Liver (tissue), 9 donors: ENCODE results near the gene CHD8. TPM values are rescaled to one million over a fixed set of nuclear protein-coding genes. Genes with fewer than 3 reads are reported as not detected.

Experiments
- DNase-seq: peaks from one replicate; pipeline ENCODE4 v3.0.0-alpha.2; 2017; ENCODE audit warnings: low spot score
- H3K27ac ChIP-seq, 2 donors: one replicate each; pipeline ENCODE4 v1.7.0; 2013; ENCODE audit warnings: inconsistent platforms in 2 of 2, low read length in 2 of 2, control low read depth in 1 of 2, low read depth in 1 of 2, mild to moderate bottlenecking in 1 of 2
- H3K27me3 ChIP-seq, 4 donors: one replicate each; pipeline versions ENCODE4 v1.6.1 to v1.7.0; 2013; ENCODE audit warnings: low read length in 3 of 4, inconsistent platforms in 1 of 4, mild to moderate bottlenecking in 1 of 4, moderate library complexity in 1 of 4; ENCODE audit not compliant: control insufficient read depth in 4 of 4, insufficient read depth in 4 of 4
- H3K36me3 ChIP-seq, 4 donors: one replicate each; pipeline versions ENCODE4 v1.6.1 to v1.7.0; 2013; ENCODE audit warnings: low read length in 3 of 4, mild to moderate bottlenecking in 3 of 4, low read depth in 1 of 4, moderate library complexity in 1 of 4; ENCODE audit not compliant: control insufficient read depth in 4 of 4, insufficient read depth in 3 of 4
- H3K4me1 ChIP-seq, 4 donors: one replicate each; pipeline versions ENCODE4 v1.6.1 to v1.7.0; 2013; ENCODE audit warnings: low read length in 3 of 4, mild to moderate bottlenecking in 3 of 4, moderate library complexity in 1 of 4; ENCODE audit not compliant: control insufficient read depth in 4 of 4, insufficient read depth in 4 of 4
- H3K4me3 ChIP-seq, 3 donors: one replicate each; pipeline versions ENCODE4 v1.6.1 to v1.7.0; 2013; ENCODE audit warnings: low read length in 3 of 3, control low read depth in 1 of 3, low read depth in 1 of 3, mild to moderate bottlenecking in 1 of 3
- H3K9ac ChIP-seq, 2 donors: one replicate each; pipeline ENCODE4 v1.7.0; 2013; ENCODE audit warnings: low read length in 2 of 2, mild to moderate bottlenecking in 2 of 2, moderate library complexity in 2 of 2, control low read depth in 1 of 2, low read depth in 1 of 2
- H3K9me3 ChIP-seq, 4 donors: one replicate each; pipeline versions ENCODE4 v1.6.1 to v1.7.0; 2013; ENCODE audit warnings: low read length in 3 of 4; ENCODE audit not compliant: control insufficient read depth in 4 of 4
- EGR1 ChIP-seq, 2 donors: IDR thresholded peaks; 2 replicates each; pipeline ENCODE4 v1.6.1; 2016 to 2018; ENCODE audit warnings: antibody characterized with exemption in 2 of 2, low read depth in 2 of 2
- FOXA1 ChIP-seq: IDR thresholded peaks from 2 replicates; pipeline ENCODE4 v1.6.1; 2016; ENCODE audit warnings: antibody characterized with exemption
- FOXA2 ChIP-seq: IDR thresholded peaks from 2 replicates; pipeline ENCODE4 v1.6.1; 2016; ENCODE audit warnings: antibody characterized with exemption
- HNF4A ChIP-seq, 2 donors: conservative IDR thresholded peaks; 2 replicates each; pipeline ENCODE4 v1.6.1; 2016; ENCODE audit warnings: antibody characterized with exemption in 2 of 2, mild to moderate bottlenecking in 2 of 2
- HNF4G ChIP-seq: IDR thresholded peaks from 2 replicates; pipeline ENCODE4 v1.6.1; 2016; ENCODE audit warnings: antibody characterized with exemption
- MAX ChIP-seq: IDR thresholded peaks from 2 replicates; pipeline ENCODE4 v1.6.1; 2016; ENCODE audit warnings: antibody characterized with exemption
- RAD21 ChIP-seq, 2 donors: IDR thresholded peaks; 2 replicates each; pipeline ENCODE4 v1.6.1; 2016; ENCODE audit warnings: antibody characterized with exemption in 2 of 2, mild to moderate bottlenecking in 2 of 2
- SP1 ChIP-seq: IDR thresholded peaks from 2 replicates; pipeline ENCODE4 v1.6.1; 2018; ENCODE audit warnings: antibody characterized with exemption, mild to moderate bottlenecking
- TAF1 ChIP-seq: conservative IDR thresholded peaks from 2 replicates; pipeline ENCODE4 v1.6.1; 2016; ENCODE audit warnings: antibody characterized with exemption, mild to moderate bottlenecking
- WGBS: extraction: QIAGEN DNeasy Blood & Tissue Kit; methylation state at CpG from one replicate; pipeline ENCODE4 v1.1.7; 2013; 5-methylcytosine and 5-hydroxymethylcytosine counted together
- polyA plus RNA-seq, 2 donors: library from polyadenylated mRNA; stranded (reverse) in 1 of 2; unstranded in 1 of 2; fragments of 200-250 nt in 1 of 2; fragments of >200 nt in 1 of 2; fragmentation: Nextera tagmentation in 1 of 2; extraction: Ambion mirVana in 1 of 2; gene quantifications; one replicate each; pipeline versions ENCODE4 v1.2.1 to v1.2.3, GENCODE V29; 2013 to 2015
- total RNA-seq, 2 donors: library from RNA; depleted of rRNA; stranded (reverse); fragments of >200 nt; gene quantifications; one replicate each; pipeline ENCODE4 v1.2.3, GENCODE V29; 2014
- TF ChIP-seq, protein P1 (sequence below): IDR thresholded peaks from 2 replicates; pipeline ENCODE4 v1.6.1; 2016; ENCODE audit warnings: antibody characterized with exemption, mild to moderate bottlenecking
- TF ChIP-seq, protein P2 (sequence below): fragments of 150-350 bp; IDR thresholded peaks from 2 replicates; pipeline ENCODE4 v1.5.1; 2017; ENCODE audit warnings: improper control_type of control experiment, low read depth, low read length; ENCODE audit not compliant: missing input control
- TF ChIP-seq, protein P3 (sequence below): IDR thresholded peaks from 2 replicates; pipeline ENCODE4 v1.6.1; 2016; ENCODE audit warnings: antibody characterized with exemption
- donor health status: healthy.
- donor health status: healthy.
- donor health status: healthy.
- donor health status: healthy.
- donor health status: healthy.

CHD8 gene
- total and polyA plus RNA-seq, 4 donors = 9.6 to 29.5 (median 19.2) TPM

DNA sequence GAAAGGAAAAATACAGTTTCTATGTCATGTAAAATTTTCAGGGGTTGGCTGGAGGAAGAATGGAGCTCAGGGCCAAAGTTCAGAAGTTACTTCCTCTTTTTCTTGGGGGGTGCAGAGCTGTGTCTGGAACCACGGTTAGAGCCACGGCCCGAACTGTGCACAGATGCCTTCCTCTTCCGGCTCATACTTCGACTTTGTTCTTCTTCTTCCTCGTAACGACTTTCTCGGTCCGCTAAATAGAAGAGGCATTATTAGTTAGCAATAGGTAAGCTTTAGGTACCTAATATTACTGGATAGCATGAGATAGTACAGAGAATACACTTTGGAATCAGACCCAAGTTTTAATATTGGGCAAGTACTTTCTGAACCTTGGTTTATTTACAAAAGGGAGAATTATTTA lies 103.3 kb downstream of the CHD8 start:
- Histone ChIP-seq H3K27me3 (no peaks in the 10 kb centered on the region), H3K27ac (no peak overlapping the region), H3K4me1 (no peaks in the 10 kb centered on the region), H3K9ac (no peak overlapping the region), H3K9me3 (no peaks in the 10 kb centered on the region), H3K4me3 (no peak overlapping the region), H3K36me3 (peaks cover 16 to 60% (median 50%) of the 10 kb centered on the region in 4 donors)
- TF ChIP-seq HNF4A (conservative IDR thresholded peaks at IDR 0.05) (peak in 1 of 2 donors; percentile 56), MAX (no peak)
- no peak for DNase-seq
- WGBS = 89% methylated on average over 9 of the region's 9 CpGs

DNA sequence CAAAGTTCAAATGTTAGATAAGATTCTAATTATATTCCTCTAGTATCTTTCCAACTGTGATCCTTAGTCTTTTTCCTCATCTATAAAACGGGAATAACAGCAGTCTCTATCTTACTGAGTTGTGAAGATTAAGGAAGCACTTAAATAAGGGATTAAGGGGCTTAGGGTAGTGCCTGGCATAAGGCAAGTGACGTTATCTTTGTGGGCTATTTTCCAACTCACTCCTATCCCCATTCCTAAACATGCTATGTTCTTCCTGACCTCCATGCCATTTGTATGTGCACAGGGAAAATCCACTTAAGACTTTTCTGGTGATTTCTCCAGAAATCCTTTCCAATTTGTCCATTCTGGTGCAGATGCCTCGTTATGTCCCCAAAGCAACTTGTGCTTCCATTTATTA lies 105.4 kb downstream of the CHD8 start:
- H3K27ac ChIP-seq = no peak overlapping the region
- H3K4me1 ChIP-seq = no peaks in the 10 kb centered on the region
- no peak overlapping the region for H3K4me3 ChIP-seq
- no peak for DNase-seq
- no peaks in the 10 kb centered on the region for H3K27me3 ChIP-seq
- no peaks in the 10 kb centered on the region for H3K9me3 ChIP-seq
- no peak for TF ChIP-seq SP1
- TF ChIP-seq MAX = no peak
- TF ChIP-seq, protein P1, sequence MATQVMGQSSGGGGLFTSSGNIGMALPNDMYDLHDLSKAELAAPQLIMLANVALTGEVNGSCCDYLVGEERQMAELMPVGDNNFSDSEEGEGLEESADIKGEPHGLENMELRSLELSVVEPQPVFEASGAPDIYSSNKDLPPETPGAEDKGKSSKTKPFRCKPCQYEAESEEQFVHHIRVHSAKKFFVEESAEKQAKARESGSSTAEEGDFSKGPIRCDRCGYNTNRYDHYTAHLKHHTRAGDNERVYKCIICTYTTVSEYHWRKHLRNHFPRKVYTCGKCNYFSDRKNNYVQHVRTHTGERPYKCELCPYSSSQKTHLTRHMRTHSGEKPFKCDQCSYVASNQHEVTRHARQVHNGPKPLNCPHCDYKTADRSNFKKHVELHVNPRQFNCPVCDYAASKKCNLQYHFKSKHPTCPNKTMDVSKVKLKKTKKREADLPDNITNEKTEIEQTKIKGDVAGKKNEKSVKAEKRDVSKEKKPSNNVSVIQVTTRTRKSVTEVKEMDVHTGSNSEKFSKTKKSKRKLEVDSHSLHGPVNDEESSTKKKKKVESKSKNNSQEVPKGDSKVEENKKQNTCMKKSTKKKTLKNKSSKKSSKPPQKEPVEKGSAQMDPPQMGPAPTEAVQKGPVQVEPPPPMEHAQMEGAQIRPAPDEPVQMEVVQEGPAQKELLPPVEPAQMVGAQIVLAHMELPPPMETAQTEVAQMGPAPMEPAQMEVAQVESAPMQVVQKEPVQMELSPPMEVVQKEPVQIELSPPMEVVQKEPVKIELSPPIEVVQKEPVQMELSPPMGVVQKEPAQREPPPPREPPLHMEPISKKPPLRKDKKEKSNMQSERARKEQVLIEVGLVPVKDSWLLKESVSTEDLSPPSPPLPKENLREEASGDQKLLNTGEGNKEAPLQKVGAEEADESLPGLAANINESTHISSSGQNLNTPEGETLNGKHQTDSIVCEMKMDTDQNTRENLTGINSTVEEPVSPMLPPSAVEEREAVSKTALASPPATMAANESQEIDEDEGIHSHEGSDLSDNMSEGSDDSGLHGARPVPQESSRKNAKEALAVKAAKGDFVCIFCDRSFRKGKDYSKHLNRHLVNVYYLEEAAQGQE = no peak
- TF ChIP-seq, protein P2, sequence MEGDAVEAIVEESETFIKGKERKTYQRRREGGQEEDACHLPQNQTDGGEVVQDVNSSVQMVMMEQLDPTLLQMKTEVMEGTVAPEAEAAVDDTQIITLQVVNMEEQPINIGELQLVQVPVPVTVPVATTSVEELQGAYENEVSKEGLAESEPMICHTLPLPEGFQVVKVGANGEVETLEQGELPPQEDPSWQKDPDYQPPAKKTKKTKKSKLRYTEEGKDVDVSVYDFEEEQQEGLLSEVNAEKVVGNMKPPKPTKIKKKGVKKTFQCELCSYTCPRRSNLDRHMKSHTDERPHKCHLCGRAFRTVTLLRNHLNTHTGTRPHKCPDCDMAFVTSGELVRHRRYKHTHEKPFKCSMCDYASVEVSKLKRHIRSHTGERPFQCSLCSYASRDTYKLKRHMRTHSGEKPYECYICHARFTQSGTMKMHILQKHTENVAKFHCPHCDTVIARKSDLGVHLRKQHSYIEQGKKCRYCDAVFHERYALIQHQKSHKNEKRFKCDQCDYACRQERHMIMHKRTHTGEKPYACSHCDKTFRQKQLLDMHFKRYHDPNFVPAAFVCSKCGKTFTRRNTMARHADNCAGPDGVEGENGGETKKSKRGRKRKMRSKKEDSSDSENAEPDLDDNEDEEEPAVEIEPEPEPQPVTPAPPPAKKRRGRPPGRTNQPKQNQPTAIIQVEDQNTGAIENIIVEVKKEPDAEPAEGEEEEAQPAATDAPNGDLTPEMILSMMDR = no peak
- no peak for TF ChIP-seq FOXA2
- no peak for TF ChIP-seq HNF4A (conservative IDR thresholded peaks at IDR 0.05)
- TF ChIP-seq, protein P3, sequence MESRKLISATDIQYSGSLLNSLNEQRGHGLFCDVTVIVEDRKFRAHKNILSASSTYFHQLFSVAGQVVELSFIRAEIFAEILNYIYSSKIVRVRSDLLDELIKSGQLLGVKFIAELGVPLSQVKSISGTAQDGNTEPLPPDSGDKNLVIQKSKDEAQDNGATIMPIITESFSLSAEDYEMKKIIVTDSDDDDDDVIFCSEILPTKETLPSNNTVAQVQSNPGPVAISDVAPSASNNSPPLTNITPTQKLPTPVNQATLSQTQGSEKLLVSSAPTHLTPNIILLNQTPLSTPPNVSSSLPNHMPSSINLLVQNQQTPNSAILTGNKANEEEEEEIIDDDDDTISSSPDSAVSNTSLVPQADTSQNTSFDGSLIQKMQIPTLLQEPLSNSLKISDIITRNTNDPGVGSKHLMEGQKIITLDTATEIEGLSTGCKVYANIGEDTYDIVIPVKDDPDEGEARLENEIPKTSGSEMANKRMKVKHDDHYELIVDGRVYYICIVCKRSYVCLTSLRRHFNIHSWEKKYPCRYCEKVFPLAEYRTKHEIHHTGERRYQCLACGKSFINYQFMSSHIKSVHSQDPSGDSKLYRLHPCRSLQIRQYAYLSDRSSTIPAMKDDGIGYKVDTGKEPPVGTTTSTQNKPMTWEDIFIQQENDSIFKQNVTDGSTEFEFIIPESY = no peak
- TF ChIP-seq EGR1 (IDR thresholded peaks at IDR 0.05; ENCODE audit: low read depth in 2 of 2) = no peak
- no peak overlapping the region for H3K9ac ChIP-seq
- H3K36me3 ChIP-seq = peaks cover 6 to 42% (median 32%) of the 10 kb centered on the region in 4 donors
- WGBS = 55% methylated on average over 3 of the region's 3 CpGs

- Histone ChIP-seq H3K9ac (no peak overlapping the region), H3K4me3 (no peak overlapping the region), H3K4me1 (no peaks in the 10 kb centered on the region), H3K36me3 (peaks cover 2 to 16% (median 10%) of the 10 kb centered on the region in 4 donors), H3K9me3 (no peaks in the 10 kb centered on the region), H3K27me3 (no peaks in the 10 kb centered on the region), H3K27ac (no peak overlapping the region)
- WGBS = 90% methylated on average over 2 of the region's 2 CpGs
- DNase-seq = no peak
- TF ChIP-seq, protein P2 = no peak
- no peak for TF ChIP-seq HNF4G
- TF ChIP-seq TAF1 = no peak
- TF ChIP-seq, protein P3 = no peak
- no peak for TF ChIP-seq MAX
- no peak for TF ChIP-seq FOXA2
- no peak for TF ChIP-seq RAD21 (IDR thresholded peaks at IDR 0.05)
- no peak for TF ChIP-seq FOXA1
These were observed 108.7 kb downstream of the CHD8 start for GRCh38 chr14:21347201-21347600.
